ENCODE measurements around the gene HAO1.

- no peak for TF ChIP-seq POLR2A (IDR thresholded peaks at IDR 0.05)
- TF ChIP-seq, protein P1, sequence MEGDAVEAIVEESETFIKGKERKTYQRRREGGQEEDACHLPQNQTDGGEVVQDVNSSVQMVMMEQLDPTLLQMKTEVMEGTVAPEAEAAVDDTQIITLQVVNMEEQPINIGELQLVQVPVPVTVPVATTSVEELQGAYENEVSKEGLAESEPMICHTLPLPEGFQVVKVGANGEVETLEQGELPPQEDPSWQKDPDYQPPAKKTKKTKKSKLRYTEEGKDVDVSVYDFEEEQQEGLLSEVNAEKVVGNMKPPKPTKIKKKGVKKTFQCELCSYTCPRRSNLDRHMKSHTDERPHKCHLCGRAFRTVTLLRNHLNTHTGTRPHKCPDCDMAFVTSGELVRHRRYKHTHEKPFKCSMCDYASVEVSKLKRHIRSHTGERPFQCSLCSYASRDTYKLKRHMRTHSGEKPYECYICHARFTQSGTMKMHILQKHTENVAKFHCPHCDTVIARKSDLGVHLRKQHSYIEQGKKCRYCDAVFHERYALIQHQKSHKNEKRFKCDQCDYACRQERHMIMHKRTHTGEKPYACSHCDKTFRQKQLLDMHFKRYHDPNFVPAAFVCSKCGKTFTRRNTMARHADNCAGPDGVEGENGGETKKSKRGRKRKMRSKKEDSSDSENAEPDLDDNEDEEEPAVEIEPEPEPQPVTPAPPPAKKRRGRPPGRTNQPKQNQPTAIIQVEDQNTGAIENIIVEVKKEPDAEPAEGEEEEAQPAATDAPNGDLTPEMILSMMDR (IDR thresholded peaks at IDR 0.05), result no peak
Measured at GRCh38 chr20:7841291-7841970, 98.8 kb downstream of the HAO1 start.

All from uterus (tissue), 2 donors.